Neural progenitor cell (in vitro differentiated cells): ENCODE results near the gene PDE7B. TPM values are rescaled to one million over a fixed set of nuclear protein-coding genes. Genes with fewer than 3 reads are reported as not detected.

Experiments used
- DNase-seq: peaks from one replicate; pipeline ENCODE4 v3.0.0-alpha.2; 2016; ENCODE audit warnings: low spot score
- H2AFZ ChIP-seq: fragments of 200-600 bp; sonication (generic); replicated peaks from 2 replicates; pipeline ENCODE4 v1.6.1; 2016; ENCODE audit warnings: antibody characterized with exemption
- H3F3A ChIP-seq: fragments of 200-600 bp; sonication (generic); 2 replicates; pipeline ENCODE4 v1.6.1; 2016; ENCODE audit warnings: antibody characterized with exemption, low read depth
- H3K27ac ChIP-seq: fragments of 200-600 bp; sonication (generic); 2 replicates; pipeline ENCODE4 v1.5.1; 2016; ENCODE audit warnings: mild to moderate bottlenecking
- H3K27me3 ChIP-seq: fragments of 200-600 bp; sonication (generic); 2 replicates; pipeline ENCODE4 v1.6.1; 2016; ENCODE audit warnings: mild to moderate bottlenecking, moderate library complexity
- H3K36me3 ChIP-seq: fragments of 200-600 bp; sonication (generic); 2 replicates; pipeline ENCODE4 v1.5.1; 2016
- H3K4me1 ChIP-seq: fragments of 200-600 bp; sonication (generic); 2 replicates; pipeline ENCODE4 v1.6.1; 2016; ENCODE audit warnings: mixed run types
- H3K4me2 ChIP-seq: fragments of 200-600 bp; sonication (generic); 2 replicates; pipeline ENCODE4 v1.6.1; 2016
- H3K4me3 ChIP-seq: fragments of 200-600 bp; sonication (generic); 2 replicates; pipeline ENCODE4 v1.5.1; 2016
- H3K79me2 ChIP-seq: fragments of 200-600 bp; sonication (generic); 2 replicates; pipeline ENCODE4 v1.6.1; 2016; ENCODE audit warnings: low read depth
- H3K9ac ChIP-seq: fragments of 200-600 bp; sonication (generic); 2 replicates; pipeline ENCODE4 v1.6.1; 2016
- H3K9me3 ChIP-seq: fragments of 200-600 bp; sonication (generic); 2 replicates; pipeline ENCODE4 v1.5.1; 2016; ENCODE audit warnings: low read depth
- H4K20me1 ChIP-seq: fragments of 200-600 bp; sonication (generic); 2 replicates; pipeline ENCODE4 v1.6.1; 2016; ENCODE audit warnings: low read depth
- H3K27ac Mint-ChIP-seq: 3 replicates; pipeline ENCODE4 v1.8.0; 2021; ENCODE audit warnings: mixed read lengths
- H3K27me3 Mint-ChIP-seq: 2 replicates; pipeline ENCODE4 v1.8.0; 2022; ENCODE audit warnings: low read depth, mild to moderate bottlenecking, inconsistent platforms, moderate library complexity, mixed read lengths; ENCODE audit not compliant: insufficient read depth
- H3K36me3 Mint-ChIP-seq: 3 replicates; pipeline ENCODE4 v1.8.0; 2021; ENCODE audit warnings: mixed read lengths
- H3K4me1 Mint-ChIP-seq: 3 replicates; pipeline ENCODE4 v1.8.0; 2021; ENCODE audit warnings: mixed read lengths
- H3K4me3 Mint-ChIP-seq: 3 replicates; pipeline ENCODE4 v1.8.0; 2021; ENCODE audit warnings: mild to moderate bottlenecking, moderate library complexity, mixed read lengths
- H3K9me3 Mint-ChIP-seq: 3 replicates; pipeline ENCODE4 v1.8.0; 2020; ENCODE audit warnings: mixed read lengths
- EZH2 ChIP-seq: fragments of 200-600 bp; sonication (generic); IDR thresholded peaks from 2 replicates; pipeline ENCODE4 v1.6.1; 2017; ENCODE audit warnings: antibody characterized with exemption, mild to moderate bottlenecking, moderate library complexity
- EZH2phosphoT487 ChIP-seq: fragments of 200-600 bp; sonication (generic); IDR thresholded peaks from 2 replicates; pipeline ENCODE4 v1.6.1; 2017; ENCODE audit warnings: antibody characterized with exemption
- total RNA-seq: library from RNA; depleted of rRNA; stranded (reverse); fragments of >200 nt; gene quantifications from 2 replicates; pipeline ENCODE4 v1.2.3, GENCODE V29; 2015; ENCODE audit warnings: low replicate concordance
- TF ChIP-seq, protein P1 (sequence below): fragments of 200-600 bp; sonication (generic); IDR thresholded peaks from 2 replicates; pipeline ENCODE4 v1.5.1; 2017; ENCODE audit warnings: antibody characterized with exemption, mild to moderate bottlenecking

Gene PDE7B
- total RNA-seq, 1 donor from 2014 or later, result 0.04 TPM

- H3F3A ChIP-seq, result no peaks in the 10 kb centered on the region
- H3K27ac Mint-ChIP-seq, result no peak overlapping the region
Measured at GRCh38 chr6:135883045-135883444, 31.5 kb downstream of the PDE7B start.

DNA sequence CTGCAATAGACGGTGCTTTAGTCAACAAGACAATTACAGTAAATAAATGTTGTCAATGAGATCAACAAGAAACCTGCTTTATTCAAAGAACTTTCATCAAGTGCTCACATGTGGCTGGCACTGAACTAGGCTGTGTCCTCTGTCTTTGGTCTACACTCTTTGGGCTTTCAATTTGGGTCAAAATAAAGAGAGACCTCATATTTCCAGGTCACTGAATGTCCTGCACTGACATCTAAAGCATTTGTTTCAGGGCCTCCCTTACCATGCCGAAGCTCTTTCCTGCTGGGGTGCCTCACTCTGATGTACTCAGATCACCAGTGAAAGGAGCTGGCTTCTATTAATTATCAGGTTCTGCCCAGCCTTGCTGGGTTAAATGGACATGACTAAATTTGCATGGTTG lies 32.0 kb downstream of the PDE7B start:
- TF ChIP-seq EZH2phosphoT487, result no peak
- TF ChIP-seq, protein P1, sequence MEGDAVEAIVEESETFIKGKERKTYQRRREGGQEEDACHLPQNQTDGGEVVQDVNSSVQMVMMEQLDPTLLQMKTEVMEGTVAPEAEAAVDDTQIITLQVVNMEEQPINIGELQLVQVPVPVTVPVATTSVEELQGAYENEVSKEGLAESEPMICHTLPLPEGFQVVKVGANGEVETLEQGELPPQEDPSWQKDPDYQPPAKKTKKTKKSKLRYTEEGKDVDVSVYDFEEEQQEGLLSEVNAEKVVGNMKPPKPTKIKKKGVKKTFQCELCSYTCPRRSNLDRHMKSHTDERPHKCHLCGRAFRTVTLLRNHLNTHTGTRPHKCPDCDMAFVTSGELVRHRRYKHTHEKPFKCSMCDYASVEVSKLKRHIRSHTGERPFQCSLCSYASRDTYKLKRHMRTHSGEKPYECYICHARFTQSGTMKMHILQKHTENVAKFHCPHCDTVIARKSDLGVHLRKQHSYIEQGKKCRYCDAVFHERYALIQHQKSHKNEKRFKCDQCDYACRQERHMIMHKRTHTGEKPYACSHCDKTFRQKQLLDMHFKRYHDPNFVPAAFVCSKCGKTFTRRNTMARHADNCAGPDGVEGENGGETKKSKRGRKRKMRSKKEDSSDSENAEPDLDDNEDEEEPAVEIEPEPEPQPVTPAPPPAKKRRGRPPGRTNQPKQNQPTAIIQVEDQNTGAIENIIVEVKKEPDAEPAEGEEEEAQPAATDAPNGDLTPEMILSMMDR, result no peak
- no peak for TF ChIP-seq EZH2
- H3K27ac Mint-ChIP-seq, result no peak overlapping the region

More at GRCh38 chr6:135883045-135883444, 31.5 kb downstream of the PDE7B start:
- Histone ChIP-seq H3K79me2 (no peaks in the 10 kb centered on the region), H3K9ac (no peak overlapping the region), H3K36me3 (no peaks in the 10 kb centered on the region), H3K4me2 (no peak overlapping the region), H3K27me3 (no peaks in the 10 kb centered on the region), H3K27ac (no peak overlapping the region), H3K4me1 (no peaks in the 10 kb centered on the region), H2AFZ (no peak overlapping the region), H3K4me3 (no peak overlapping the region), H4K20me1 (no peaks in the 10 kb centered on the region), H3K9me3 (no peaks in the 10 kb centered on the region)
- no peak overlapping the region for H3K4me3 Mint-ChIP-seq
- no peak for TF ChIP-seq EZH2phosphoT487
- no peak for TF ChIP-seq EZH2
- TF ChIP-seq, protein P1, result no peak
- DNase-seq, result no peak
- no peaks in the 10 kb centered on the region for H3K36me3 Mint-ChIP-seq
- no peaks in the 10 kb centered on the region for H3K27me3 Mint-ChIP-seq
- no peaks in the 10 kb centered on the region for H3K9me3 Mint-ChIP-seq
- peaks cover 14% of the 10 kb centered on the region for H3K4me1 Mint-ChIP-seq

DNA sequence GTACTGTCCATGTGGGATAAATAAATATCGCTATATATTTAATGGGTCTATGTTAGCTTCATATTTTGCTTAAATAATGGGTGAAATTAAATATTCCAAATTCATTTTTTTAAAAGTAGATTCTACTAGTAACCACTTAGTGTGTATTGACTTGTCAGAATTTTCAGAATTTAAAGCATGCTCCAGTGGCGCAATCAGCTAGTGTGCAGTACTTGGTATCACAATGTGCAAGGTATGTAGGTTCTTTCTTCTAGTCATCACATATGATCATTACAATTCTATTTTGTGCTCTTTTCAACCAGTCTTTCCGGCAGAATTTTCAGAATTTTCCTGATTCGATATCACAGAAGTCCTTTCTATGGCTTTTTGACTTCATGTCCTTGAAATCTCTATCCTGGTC lies 32.6 kb downstream of the PDE7B start:
- Histone ChIP-seq H3K4me3 (no peak overlapping the region), H3K9me3 (no peaks in the 10 kb centered on the region), H3K4me2 (no peak overlapping the region), H3K27ac (no peak overlapping the region), H4K20me1 (no peaks in the 10 kb centered on the region), H3K9ac (no peak overlapping the region), H3F3A (no peaks in the 10 kb centered on the region), H3K79me2 (no peaks in the 10 kb centered on the region), H3K36me3 (no peaks in the 10 kb centered on the region), H3K27me3 (no peaks in the 10 kb centered on the region), H3K4me1 (no peaks in the 10 kb centered on the region), H2AFZ (no peak overlapping the region)
- Mint-ChIP-seq H3K4me3 (no peak overlapping the region), H3K36me3 (no peaks in the 10 kb centered on the region), H3K9me3 (no peaks in the 10 kb centered on the region), H3K27me3 (no peaks in the 10 kb centered on the region), H3K27ac (no peak overlapping the region), H3K4me1 (peaks cover 14% of the 10 kb centered on the region)
- TF ChIP-seq EZH2phosphoT487 (no peak), EZH2 (no peak)
- TF ChIP-seq, protein P1, result no peak
- DNase-seq, result no peak

More for the DNA sequence above, 32.0 kb downstream of the PDE7B start:
- H3K4me3 Mint-ChIP-seq, result no peak overlapping the region
- H3K9me3 Mint-ChIP-seq, result no peaks in the 10 kb centered on the region
- H3K4me1 Mint-ChIP-seq, result peaks cover 14% of the 10 kb centered on the region
- no peak for DNase-seq
- Histone ChIP-seq H3K9ac (no peak overlapping the region), H3K4me1 (no peaks in the 10 kb centered on the region), H3K4me3 (no peak overlapping the region), H3F3A (no peaks in the 10 kb centered on the region), H3K9me3 (no peaks in the 10 kb centered on the region), H3K27ac (no peak overlapping the region), H3K27me3 (no peaks in the 10 kb centered on the region), H3K36me3 (no peaks in the 10 kb centered on the region), H2AFZ (no peak overlapping the region), H3K4me2 (no peak overlapping the region), H4K20me1 (no peaks in the 10 kb centered on the region), H3K79me2 (no peaks in the 10 kb centered on the region)
- H3K27me3 Mint-ChIP-seq, result no peaks in the 10 kb centered on the region
- no peaks in the 10 kb centered on the region for H3K36me3 Mint-ChIP-seq

DNA sequence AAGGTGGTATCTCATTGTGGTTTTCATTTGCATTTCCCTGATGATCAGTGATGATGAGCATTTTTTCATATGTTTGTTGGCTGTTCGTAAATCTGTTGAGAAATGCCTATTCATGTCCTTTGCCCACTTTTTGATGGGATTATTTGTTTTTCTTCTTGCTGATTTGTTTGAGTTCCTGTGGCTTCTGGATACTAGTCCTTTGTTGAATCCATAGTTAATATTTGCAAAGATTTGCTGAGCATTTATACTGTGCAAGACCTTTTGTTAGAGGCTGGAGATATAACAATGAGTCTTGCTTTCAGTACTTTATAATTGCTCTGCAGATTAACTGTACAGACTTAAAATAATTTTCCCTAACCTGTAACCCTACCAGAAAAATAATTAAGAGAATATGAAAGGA lies 35.6 kb downstream of the PDE7B start:
- Mint-ChIP-seq H3K36me3 (no peaks in the 10 kb centered on the region), H3K27ac (no peak overlapping the region), H3K9me3 (no peaks in the 10 kb centered on the region), H3K4me3 (no peak overlapping the region), H3K27me3 (no peaks in the 10 kb centered on the region), H3K4me1 (peaks cover 8% of the 10 kb centered on the region)
- no peaks in the 10 kb centered on the region for H3K27me3 ChIP-seq
- no peaks in the 10 kb centered on the region for H3K36me3 ChIP-seq
- no peaks in the 10 kb centered on the region for H4K20me1 ChIP-seq
- no peak overlapping the region for H3K4me3 ChIP-seq
- no peaks in the 10 kb centered on the region for H3K9me3 ChIP-seq
- no peak overlapping the region for H3K4me2 ChIP-seq
- no peaks in the 10 kb centered on the region for H3F3A ChIP-seq
- H3K4me1 ChIP-seq, result no peaks in the 10 kb centered on the region
- no peak for DNase-seq
- H3K9ac ChIP-seq, result no peak overlapping the region
- no peak overlapping the region for H2AFZ ChIP-seq
- TF ChIP-seq EZH2 (no peak), EZH2phosphoT487 (no peak)
- TF ChIP-seq, protein P1, result no peak
- H3K27ac ChIP-seq, result no peak overlapping the region
- no peaks in the 10 kb centered on the region for H3K79me2 ChIP-seq
